ENCODE results near the gene PROX1. TPM values are rescaled to one million over a fixed set of nuclear protein-coding genes. Genes with fewer than 3 reads are reported as not detected.

The PROX1 gene
- total RNA-seq, 2 donors from 2014 or later: 1.5 to 3.9 TPM

DNA sequence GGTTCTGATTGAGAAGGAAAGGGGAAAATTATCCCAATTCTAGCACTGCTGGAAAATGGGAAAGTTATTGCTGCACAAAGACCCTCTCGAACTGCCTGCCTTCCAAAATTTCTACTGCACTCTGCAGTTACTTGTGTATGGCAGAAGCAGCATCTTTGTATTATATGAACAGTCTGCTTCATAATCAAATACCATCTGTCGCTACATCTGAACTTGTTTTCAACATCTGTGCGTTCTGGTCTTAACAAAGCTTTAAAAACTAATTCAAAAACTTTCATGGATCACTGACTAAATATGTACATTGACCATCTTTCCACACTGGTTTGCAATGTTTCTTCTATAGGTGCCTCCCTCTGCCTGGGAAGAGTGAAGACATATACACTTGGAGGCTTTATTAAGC, 79.2 kb downstream of the PROX1 start:
- Histone ChIP-seq H3K4me1 (ENCODE audit: control insufficient read depth, insufficient read depth, low read length) (peaks cover 3% of the 10 kb centered on the region), H3K36me3 (ENCODE audit: control insufficient read depth, insufficient read depth, low read length) (no peaks in the 10 kb centered on the region), H3K9ac (ENCODE audit: extremely low read depth, low read length, poor library complexity, severe bottlenecking) (no peak overlapping the region), H3K4me3 (ENCODE audit: low read length) (no peak overlapping the region), H3K9me3 (ENCODE audit: control insufficient read depth, low read length) (no peaks in the 10 kb centered on the region), H3K27me3 (ENCODE audit: control insufficient read depth, insufficient read depth, low read length, poor library complexity, severe bottlenecking) (peaks cover 28% of the 10 kb centered on the region), H3K27ac (ENCODE audit: low read depth, low read length) (no peak overlapping the region)
- Mint-ChIP-seq H3K27me3 (ENCODE audit: insufficient read depth) (peaks cover 30% of the 10 kb centered on the region), H3K36me3 (ENCODE audit: low read depth) (no peaks in the 10 kb centered on the region), H3K4me1 (peaks cover 14% of the 10 kb centered on the region), H3K27ac (no peak overlapping the region), H3K9me3 (no peaks in the 10 kb centered on the region), H3K4me3 (no peak overlapping the region)
- DNase-seq: no peak
- WGBS, 2 experiments (ENCODE audit: insufficient coverage in 1 of 2, insufficient read length in 1 of 2): 89 to 100% methylated on average over 2 to 3 of the region's 3 CpGs
- no peak for TF ChIP-seq CTCF (conservative IDR thresholded peaks at IDR 0.05)

- Histone ChIP-seq H3K9me3 (ENCODE audit: control insufficient read depth, low read length) (no peaks in the 10 kb centered on the region), H3K4me1 (ENCODE audit: control insufficient read depth, insufficient read depth, low read length) (peaks cover 3% of the 10 kb centered on the region), H3K9ac (ENCODE audit: extremely low read depth, low read length, poor library complexity, severe bottlenecking) (no peak overlapping the region), H3K27ac (ENCODE audit: low read depth, low read length) (no peak overlapping the region), H3K27me3 (ENCODE audit: control insufficient read depth, insufficient read depth, low read length, poor library complexity, severe bottlenecking) (peaks cover 28% of the 10 kb centered on the region), H3K4me3 (ENCODE audit: low read length) (no peak overlapping the region), H3K36me3 (ENCODE audit: control insufficient read depth, insufficient read depth, low read length) (no peaks in the 10 kb centered on the region)
- TF ChIP-seq CTCF (conservative IDR thresholded peaks at IDR 0.05): no peak
- Mint-ChIP-seq H3K36me3 (ENCODE audit: low read depth) (no peaks in the 10 kb centered on the region), H3K27ac (no peak overlapping the region), H3K27me3 (ENCODE audit: insufficient read depth) (peaks cover 33% of the 10 kb centered on the region), H3K4me3 (no peak overlapping the region), H3K4me1 (peaks cover 14% of the 10 kb centered on the region), H3K9me3 (no peaks in the 10 kb centered on the region)
- 94% methylated on average over 6 to 7 of the region's 7 CpGs for WGBS, 2 experiments (ENCODE audit: insufficient coverage in 1 of 2, insufficient read length in 1 of 2)
- no peak for DNase-seq
Observed at GRCh38 chr1:214067397-214067796, 79.6 kb downstream of the PROX1 start.

DNA sequence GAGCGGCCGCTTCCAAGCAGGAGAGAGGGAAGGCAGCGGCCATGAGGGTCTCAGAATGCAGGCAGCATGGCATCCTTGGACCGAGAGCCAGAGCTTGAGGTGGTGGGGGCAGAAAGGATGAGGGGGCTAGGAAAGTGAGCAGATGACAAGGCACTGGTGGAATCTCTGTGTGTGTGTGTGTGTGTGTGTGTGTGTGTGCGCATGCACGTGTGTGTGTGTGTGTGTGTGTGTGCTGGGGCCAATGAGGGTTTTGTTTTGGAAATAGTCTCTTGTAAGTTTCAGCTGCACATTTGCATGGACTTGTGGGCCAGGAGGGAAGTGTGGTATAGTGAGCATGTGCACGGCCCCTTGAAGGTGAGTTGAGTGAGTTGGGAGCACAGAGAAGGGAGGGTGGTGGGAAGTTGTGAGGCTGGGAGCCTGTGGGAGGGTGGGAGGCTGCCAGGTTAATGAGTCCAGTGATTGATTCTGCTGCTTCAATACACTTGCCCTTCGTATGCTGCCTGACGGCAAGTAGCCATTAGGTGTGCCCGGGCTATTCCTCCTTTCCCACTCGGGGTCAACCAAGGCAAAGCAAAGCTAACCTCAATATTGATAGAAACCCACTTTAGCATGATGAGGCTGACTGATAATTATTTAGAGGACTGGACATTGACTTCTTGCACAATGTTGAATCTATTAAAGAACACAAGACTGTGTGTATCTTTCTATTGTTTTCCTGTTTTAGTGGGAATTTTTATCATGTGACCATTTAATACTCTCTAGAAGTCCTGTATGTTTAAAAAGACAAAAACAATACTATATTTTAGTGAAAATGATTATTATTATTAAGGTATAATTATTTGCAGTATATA, 80.3 kb downstream of the PROX1 start:
- H3K4me1 Mint-ChIP-seq: peaks cover 8% of the 10 kb centered on the region
- Histone ChIP-seq H3K27ac (ENCODE audit: low read depth, low read length) (no peak overlapping the region), H3K4me3 (ENCODE audit: low read length) (no peak overlapping the region), H3K36me3 (ENCODE audit: control insufficient read depth, insufficient read depth, low read length) (no peaks in the 10 kb centered on the region), H3K4me1 (ENCODE audit: control insufficient read depth, insufficient read depth, low read length) (peaks cover 3% of the 10 kb centered on the region), H3K9ac (ENCODE audit: extremely low read depth, low read length, poor library complexity, severe bottlenecking) (no peak overlapping the region), H3K27me3 (ENCODE audit: control insufficient read depth, insufficient read depth, low read length, poor library complexity, severe bottlenecking) (peaks cover 28% of the 10 kb centered on the region), H3K9me3 (ENCODE audit: control insufficient read depth, low read length) (no peaks in the 10 kb centered on the region)
- DNase-seq: no peak
- no peak overlapping the region for H3K4me3 Mint-ChIP-seq
- peaks cover 37% of the 10 kb centered on the region for H3K27me3 Mint-ChIP-seq (ENCODE audit: insufficient read depth)
- 91 to 92% methylated on average over 11 of the region's 11 CpGs for WGBS, 2 experiments (ENCODE audit: insufficient coverage in 1 of 2, insufficient read length in 1 of 2)
- no peak overlapping the region for H3K27ac Mint-ChIP-seq
- no peak for TF ChIP-seq CTCF (conservative IDR thresholded peaks at IDR 0.05)
- no peaks in the 10 kb centered on the region for H3K9me3 Mint-ChIP-seq
- no peaks in the 10 kb centered on the region for H3K36me3 Mint-ChIP-seq (ENCODE audit: low read depth)

Data from endodermal cell (in vitro differentiated cells).